ENCODE measurements around the gene EVI5L. TPM values are rescaled to one million over a fixed set of nuclear protein-coding genes. Genes with fewer than 3 reads are reported as not detected.

The EVI5L gene
- 1.2 to 2.1 TPM (median 1.6 TPM) in 5 replicates for total RNA-seq (2022; extraction: Qiagen RNA extraction)

GRCh38 chr19:7829561-7830271 lies at the start of gene EVI5L:
EVI5L (plus strand) TSS chr19:7830218; CDS start chr19:7846543, 16,325 bp downstream.

GRCh38 chr19:7874076-7874896 lies 44.3 kb downstream of the EVI5L start, which contains the start of gene PRR36:
PRR36 (minus strand) TSS chr19:7874390; CDS start chr19:7873689, 701 bp downstream.

GRCh38 chr19:7888145-7888825 lies 58.3 kb downstream of the EVI5L start, which contains the start of gene LRRC8E:
LRRC8E (plus strand) TSS chr19:7888510; CDS start chr19:7895604, 7,094 bp downstream.

GRCh38 chr19:7903244-7904073 lies 73.4 kb downstream of the EVI5L start, which contains the start of gene MAP2K7:
MAP2K7 (plus strand) TSS chr19:7903877; CDS start chr19:7903945, 68 bp downstream.

Other genes with a start within 250 kb of the EVI5L start
- gene CAMSAP3, start 234.4 kb upstream of the EVI5L start, total RNA-seq (2022; extraction: Qiagen RNA extraction) = 3.1 to 5.6 TPM (median 4.4 TPM) in 5 replicates
- gene XAB2, start 200.7 kb upstream of the EVI5L start, total RNA-seq (2022; extraction: Qiagen RNA extraction) = 21.3 to 29.6 TPM (median 29.3 TPM) in 5 replicates
- 51.2 to 68.8 TPM (median 52.9 TPM) in 5 replicates for gene PET100, start 200.4 kb upstream of the EVI5L start, total RNA-seq (2022; extraction: Qiagen RNA extraction)
- gene PCP2, start 196.5 kb upstream of the EVI5L start, total RNA-seq (2022; extraction: Qiagen RNA extraction) = 0.22 to 0.26 TPM in 2 of 5 replicates, not detected in the others
- gene STXBP2, start 193.1 kb upstream of the EVI5L start, total RNA-seq (2022; extraction: Qiagen RNA extraction) = 32.2 to 44.6 TPM (median 42.6 TPM) in 5 replicates
- gene RETN, start 161.2 kb upstream of the EVI5L start, total RNA-seq (2022; extraction: Qiagen RNA extraction) = not detected in 5 replicates
- gene MCEMP1, start 153.1 kb upstream of the EVI5L start, total RNA-seq (2022; extraction: Qiagen RNA extraction) = not detected in 5 replicates
- gene TRAPPC5, start 149.4 kb upstream of the EVI5L start, total RNA-seq (2022; extraction: Qiagen RNA extraction) = 43.7 to 109 TPM (median 104 TPM) in 5 replicates
- not detected in 5 replicates for gene FCER2, start 128.1 kb upstream of the EVI5L start, total RNA-seq (2022; extraction: Qiagen RNA extraction)
- not detected in 5 replicates for gene CLEC4G, start 98.1 kb upstream of the EVI5L start, total RNA-seq (2022; extraction: Qiagen RNA extraction)
- not detected in 5 replicates for gene CD209, start 82.7 kb upstream of the EVI5L start, total RNA-seq (2022; extraction: Qiagen RNA extraction)
- gene CLEC4M, start 67.0 kb upstream of the EVI5L start, total RNA-seq (2022; extraction: Qiagen RNA extraction) = not detected in 5 replicates
- gene PRR36, start 44.2 kb downstream of the EVI5L start, total RNA-seq (2022; extraction: Qiagen RNA extraction) = 0.22 to 0.48 TPM (median 0.37 TPM) in 5 replicates
- gene LRRC8E, start 58.3 kb downstream of the EVI5L start, total RNA-seq (2022; extraction: Qiagen RNA extraction) = 4.9 to 7.9 TPM (median 6.4 TPM) in 5 replicates
- gene MAP2K7, start 73.7 kb downstream of the EVI5L start, total RNA-seq (2022; extraction: Qiagen RNA extraction) = 12.3 to 18.3 TPM (median 17.0 TPM) in 5 replicates
- gene TGFBR3L, start 84.6 kb downstream of the EVI5L start, total RNA-seq (2022; extraction: Qiagen RNA extraction) = 0.73 to 2.3 TPM (median 2.1 TPM) in 5 replicates
- gene SNAPC2, start 90.1 kb downstream of the EVI5L start, total RNA-seq (2022; extraction: Qiagen RNA extraction) = 20.5 to 32.0 TPM (median 30.8 TPM) in 5 replicates
- gene CTXN1, start 95.9 kb downstream of the EVI5L start, total RNA-seq (2022; extraction: Qiagen RNA extraction) = 8.5 to 24.3 TPM (median 22.2 TPM) in 5 replicates
- 26.8 to 32.5 TPM (median 29.3 TPM) in 5 replicates for gene TIMM44, start 113.4 kb downstream of the EVI5L start, total RNA-seq (2022; extraction: Qiagen RNA extraction)
- gene ELAVL1, start 175.4 kb downstream of the EVI5L start, total RNA-seq (2022; extraction: Qiagen RNA extraction) = 61.7 to 69.8 TPM (median 66.7 TPM) in 5 replicates
- gene CCL25, start 222.5 kb downstream of the EVI5L start, total RNA-seq (2022; extraction: Qiagen RNA extraction) = not detected in 5 replicates

All from A549 treated with CORT108297 at 1 μM for 4 hours (cell line).